SK-N-SH (cell line): Measurements from ENCODE around the gene RAD17.
"Not testable (repeated sequence)": the region's sequence is repeated elsewhere in the genome, so short reads cannot be mapped to it uniquely, and the experiment has no call there.

Source experiments
- CHD2 ChIP-seq: fragments of 150-350 bp; IDR thresholded peaks from 2 replicates; pipeline ENCODE4 v1.6.1; 2018; ENCODE audit warnings: low read length; ENCODE audit not compliant: partially characterized antibody
- EP300 ChIP-seq, 2 experiments: IDR thresholded peaks; 2 replicates each; pipeline versions ENCODE4 v1.4.0 to v1.6.1; 2012; ENCODE audit warnings: borderline replicate concordance in 1 of 2, low read depth in 1 of 2, low read length in 1 of 2
- MAX ChIP-seq: IDR thresholded peaks from 2 replicates; pipeline ENCODE4 v1.4.0; 2012; ENCODE audit warnings: low read depth
- RFX5 ChIP-seq: IDR thresholded peaks from 2 replicates; pipeline ENCODE4 v1.6.1; 2012; ENCODE audit warnings: mild to moderate bottlenecking, improper control_type of control experiment, low read length
- SIN3A ChIP-seq: IDR thresholded peaks from 2 replicates; pipeline ENCODE4 v1.6.1; 2012; ENCODE audit warnings: low read depth, mild to moderate bottlenecking, low read length, moderate library complexity, borderline replicate concordance
- TAF1 ChIP-seq: IDR thresholded peaks from 2 replicates; pipeline ENCODE4 v1.6.1; 2012; ENCODE audit warnings: low read depth, mild to moderate bottlenecking, low read length, moderate library complexity, borderline replicate concordance
- TF ChIP-seq, protein P1 (sequence below): fragments of 200-600 bp; sonication (generic); IDR thresholded peaks from 2 replicates; pipeline ENCODE4 v1.6.1; 2017; ENCODE audit warnings: antibody characterized with exemption, mild to moderate bottlenecking, moderate library complexity

- TF ChIP-seq RFX5; EP300 (IDR thresholded peaks at IDR 0.05; ENCODE audit: borderline replicate concordance in 1 of 2, low read depth in 1 of 2, low read length in 1 of 2); MAX; CHD2; TAF1; SIN3A: not testable (repeated sequence)
- TF ChIP-seq, protein P1, sequence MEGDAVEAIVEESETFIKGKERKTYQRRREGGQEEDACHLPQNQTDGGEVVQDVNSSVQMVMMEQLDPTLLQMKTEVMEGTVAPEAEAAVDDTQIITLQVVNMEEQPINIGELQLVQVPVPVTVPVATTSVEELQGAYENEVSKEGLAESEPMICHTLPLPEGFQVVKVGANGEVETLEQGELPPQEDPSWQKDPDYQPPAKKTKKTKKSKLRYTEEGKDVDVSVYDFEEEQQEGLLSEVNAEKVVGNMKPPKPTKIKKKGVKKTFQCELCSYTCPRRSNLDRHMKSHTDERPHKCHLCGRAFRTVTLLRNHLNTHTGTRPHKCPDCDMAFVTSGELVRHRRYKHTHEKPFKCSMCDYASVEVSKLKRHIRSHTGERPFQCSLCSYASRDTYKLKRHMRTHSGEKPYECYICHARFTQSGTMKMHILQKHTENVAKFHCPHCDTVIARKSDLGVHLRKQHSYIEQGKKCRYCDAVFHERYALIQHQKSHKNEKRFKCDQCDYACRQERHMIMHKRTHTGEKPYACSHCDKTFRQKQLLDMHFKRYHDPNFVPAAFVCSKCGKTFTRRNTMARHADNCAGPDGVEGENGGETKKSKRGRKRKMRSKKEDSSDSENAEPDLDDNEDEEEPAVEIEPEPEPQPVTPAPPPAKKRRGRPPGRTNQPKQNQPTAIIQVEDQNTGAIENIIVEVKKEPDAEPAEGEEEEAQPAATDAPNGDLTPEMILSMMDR: not testable (repeated sequence)
Observed at GRCh38 chr5:69453487-69453886, 83.9 kb downstream of the RAD17 start.
